Pulmonary artery endothelial cell (primary cell): Measurements from ENCODE around the gene OR6T1. TPM values are rescaled to one million over a fixed set of nuclear protein-coding genes. Genes with fewer than 3 reads are reported as not detected.
A peak's percentile ranks its signal among the peaks of the same experiment; 100 is the strongest.

Experiments used
- DNase-seq: peaks from one replicate; pipeline ENCODE4 v3.0.0-alpha.2; 2011; ENCODE audit warnings: low read depth, low spot score
- total RNA-seq: library from RNA; depleted of rRNA; stranded (reverse); fragments of >200 nt; gene quantifications from 2 replicates; pipeline ENCODE4 v1.2.3, GENCODE V29; 2014

The OR6T1 gene
- not detected in 2 replicates for total RNA-seq

- DNase-seq: no peak
Observed at GRCh38 chr11:123943738-123944137, at the start of gene OR6T1. Gene OR6T1 (minus strand): TSS chr11:123943838. CDS start chr11:123943838, 0 bp downstream.

- DNase-seq: no peak
Observed at GRCh38 chr11:123979311-123979710, 35.7 kb upstream of the OR6T1 start.

GRCh38 chr11:123977731-123978347 is 34.2 kb upstream of the OR6T1 start, which contains the start of gene OR10S1:
Gene OR10S1 (minus strand): TSS chr11:123977781. CDS start chr11:123977664, 117 bp downstream.
- DNase-seq: no peak

GRCh38 chr11:123976770-123977560 is 33.3 kb upstream of the OR6T1 start:
- DNase-seq: no peak

- peak; percentile 95 for DNase-seq
Observed at GRCh38 chr11:123973816-123974215, 30.2 kb upstream of the OR6T1 start.

GRCh38 chr11:123956752-123957151 is 13.1 kb upstream of the OR6T1 start:
- DNase-seq: no peak

GRCh38 chr11:123945132-123945531 is 1.5 kb upstream of the OR6T1 start:
- no peak for DNase-seq

GRCh38 chr11:123942413-123942812 is 1.2 kb downstream of the OR6T1 start:
- no peak for DNase-seq

- no peak for DNase-seq
Observed at GRCh38 chr11:123939317-123939716, 4.3 kb downstream of the OR6T1 start, which contains the start of gene OR4D5. Gene OR4D5 (plus strand): TSS chr11:123939617. CDS start chr11:123939617, 0 bp downstream.

- DNase-seq: no peak
Observed at GRCh38 chr11:123924027-123924426, 19.6 kb downstream of the OR6T1 start.

GRCh38 chr11:123920943-123921342 is 22.7 kb downstream of the OR6T1 start:
- no peak for DNase-seq

- no peak for DNase-seq
Observed at GRCh38 chr11:123905826-123906225, 37.8 kb downstream of the OR6T1 start.

- no peak for DNase-seq
Observed at GRCh38 chr11:123904932-123905331, 38.7 kb downstream of the OR6T1 start.

- DNase-seq: no peak
Observed at GRCh38 chr11:123903932-123904331, 39.7 kb downstream of the OR6T1 start.

GRCh38 chr11:123901867-123902266 is 41.8 kb downstream of the OR6T1 start, which contains the start of gene OR8D4:
Gene OR8D4 (plus strand): TSS chr11:123902167. CDS start chr11:123906432, 4,265 bp downstream.
- DNase-seq: no peak

GRCh38 chr11:123899792-123900191 is 43.8 kb downstream of the OR6T1 start:
- no peak for DNase-seq

Other genes starting within 250 kb of the OR6T1 start
- 8.5 and 11.3 TPM in 2 replicates for gene ZNF202, start 202.2 kb downstream of the OR6T1 start, total RNA-seq
- gene OR6X1, start 189.3 kb downstream of the OR6T1 start, total RNA-seq: not detected in 2 replicates
- gene OR6M1, start 137.5 kb downstream of the OR6T1 start, total RNA-seq: not detected in 2 replicates
- not detected in 2 replicates for gene TMEM225, start 58.2 kb downstream of the OR6T1 start, total RNA-seq
- 0.04 TPM in 1 of 2 replicates, not detected in the other for gene OR8D4, start 41.7 kb downstream of the OR6T1 start, total RNA-seq
- not detected in 2 replicates for gene OR4D5, start 4.2 kb downstream of the OR6T1 start, total RNA-seq
- gene OR10S1, start 33.9 kb upstream of the OR6T1 start, total RNA-seq: not detected in 2 replicates
- not detected in 2 replicates for gene OR10G6, start 51.3 kb upstream of the OR6T1 start, total RNA-seq
- 0.11 TPM in 1 of 2 replicates, not detected in the other for gene OR10G4, start 69.2 kb upstream of the OR6T1 start, total RNA-seq
- not detected in 2 replicates for gene OR10G9, start 79.2 kb upstream of the OR6T1 start, total RNA-seq
- not detected in 2 replicates for gene OR10G8, start 83.0 kb upstream of the OR6T1 start, total RNA-seq
- not detected in 2 replicates for gene OR10G7, start 97.5 kb upstream of the OR6T1 start, total RNA-seq
- gene VWA5A, start 171.6 kb upstream of the OR6T1 start, total RNA-seq: 11.5 and 14.7 TPM in 2 replicates
- gene OR10D3, start 239.5 kb upstream of the OR6T1 start, total RNA-seq: not detected in 2 replicates